A549 treated with dexamethasone at 1 μM for 4 hours (cell line): ENCODE results near the gene FARSB. TPM values are rescaled to one million over a fixed set of nuclear protein-coding genes. Genes with fewer than 3 reads are reported as not detected.

ENCODE experiments used
- total RNA-seq: library from RNA; stranded (reverse); fragments of 200-300 nt; extraction: Qiagen RNA extraction; gene quantifications from 5 replicates; pipeline ENCODE4 v1.2.3, GENCODE V29; 2022

FARSB gene
- total RNA-seq, result 44.4 to 49.6 TPM (median 46.7 TPM) in 5 replicates

GRCh38 chr2:222655787-222656525 lies at the start of gene FARSB:
Gene FARSB (minus strand): TSS chr2:222656092. CDS start chr2:222656073, 19 bp downstream.

GRCh38 chr2:222671259-222672067 lies 15.6 kb upstream of the FARSB start, which contains the start of gene MOGAT1:
Gene MOGAT1 (plus strand): TSS chr2:222671658. CDS start chr2:222671786, 128 bp downstream.

Other genes starting within 250 kb of the FARSB start
- 0.46 to 0.84 TPM (median 0.51 TPM) in 5 replicates for gene SGPP2, start 231.5 kb downstream of the FARSB start, total RNA-seq
- gene MOGAT1, start 15.6 kb upstream of the FARSB start, total RNA-seq, result not detected in 5 replicates
- 146 to 223 TPM (median 182 TPM) in 5 replicates for gene ACSL3, start 204.9 kb upstream of the FARSB start, total RNA-seq